MM.1S (cell line): Measurements from ENCODE around the gene CLIC5.

ENCODE experiments used
- DNase-seq: peaks from one replicate; pipeline ENCODE4 v3.0.0-alpha.2; 2015
- H2AFZ ChIP-seq: fragments of 300-600 bp; sonication (generic); 2 replicates; pipeline ENCODE4 v1.6.0; 2016; ENCODE audit warnings: antibody characterized with exemption, low read length
- H3F3A ChIP-seq: fragments of 300-600 bp; sonication (generic); 2 replicates; pipeline ENCODE4 v1.6.1; 2016; ENCODE audit warnings: mild to moderate bottlenecking, antibody characterized with exemption, low read length, moderate library complexity, mixed read lengths; ENCODE audit not compliant: insufficient read depth
- H3K27ac ChIP-seq: fragments of 300-600 bp; sonication (generic); 2 replicates; pipeline ENCODE4 v1.5.1; 2016; ENCODE audit warnings: mild to moderate bottlenecking, low read length
- H3K27me3 ChIP-seq: fragments of 300-600 bp; sonication (generic); replicated peaks from 2 replicates; pipeline ENCODE4 v1.6.0; 2016; ENCODE audit warnings: low read length; ENCODE audit not compliant: insufficient read depth
- H3K36me3 ChIP-seq: fragments of 300-600 bp; sonication (generic); replicated peaks from 2 replicates; pipeline ENCODE4 v1.6.1; 2016; ENCODE audit warnings: mild to moderate bottlenecking, low read length, mixed read lengths; ENCODE audit not compliant: insufficient read depth
- H3K4me1 ChIP-seq: fragments of 300-600 bp; sonication (generic); 2 replicates; pipeline ENCODE4 v1.6.1; 2016; ENCODE audit warnings: low read length, mixed read lengths
- H3K4me2 ChIP-seq: fragments of 300-600 bp; sonication (generic); 2 replicates; pipeline ENCODE4 v1.6.0; 2016; ENCODE audit warnings: low read depth, low read length
- H3K4me3 ChIP-seq: fragments of 300-600 bp; sonication (generic); 2 replicates; pipeline ENCODE4 v1.5.1; 2016; ENCODE audit warnings: low read length, mixed read lengths
- H3K79me2 ChIP-seq: fragments of 300-600 bp; sonication (generic); 2 replicates; pipeline ENCODE4 v1.6.1; 2016; ENCODE audit warnings: mixed run types, low read length, mixed read lengths
- H3K9ac ChIP-seq: fragments of 300-600 bp; sonication (generic); 2 replicates; pipeline ENCODE4 v1.6.1; 2016; ENCODE audit warnings: low read length, mixed read lengths
- H3K9me2 ChIP-seq: fragments of 300-600 bp; sonication (generic); replicated peaks from 2 replicates; pipeline ENCODE4 v1.6.1; 2016; ENCODE audit warnings: mild to moderate bottlenecking, low read length, mixed read lengths; ENCODE audit not compliant: insufficient read depth
- H3K9me3 ChIP-seq: fragments of 300-600 bp; sonication (generic); replicated peaks from 2 replicates; pipeline ENCODE4 v1.6.1; 2016; ENCODE audit warnings: mild to moderate bottlenecking, low read length, mixed read lengths; ENCODE audit not compliant: insufficient read depth
- H4K20me1 ChIP-seq: fragments of 300-600 bp; sonication (generic); 2 replicates; pipeline ENCODE4 v1.6.1; 2016; ENCODE audit warnings: mild to moderate bottlenecking, low read length, moderate library complexity, mixed read lengths; ENCODE audit not compliant: insufficient read depth
- CTCF ChIP-seq: fragments of 300-600 bp; sonication (generic); IDR thresholded peaks from 2 replicates; pipeline ENCODE4 v1.5.1; 2016; ENCODE audit warnings: antibody characterized with exemption, low read length, mixed read lengths
- EZH2 ChIP-seq: fragments of 300-600 bp; sonication (generic); optimal IDR thresholded peaks from 2 replicates; pipeline ENCODE3; 2017; ENCODE audit warnings: low read depth, mild to moderate bottlenecking, antibody characterized with exemption, low read length, mixed read lengths
- EZH2phosphoT487 ChIP-seq: fragments of 300-600 bp; sonication (generic); IDR thresholded peaks from 2 replicates; pipeline ENCODE4 v1.6.1; 2018; ENCODE audit warnings: antibody characterized with exemption, low read length

Gene CLIC5

GRCh38 chr6:45921691-45922281, 93.9 kb downstream of the CLIC5 start:
- Histone ChIP-seq H3K27me3 (no peaks in the 10 kb centered on the region), H4K20me1 (no peaks in the 10 kb centered on the region), H3F3A (no peaks in the 10 kb centered on the region), H3K9me3 (no peaks in the 10 kb centered on the region), H3K4me3 (no peak overlapping the region), H3K4me2 (no peak overlapping the region), H3K79me2 (no peaks in the 10 kb centered on the region), H3K9me2 (no peaks in the 10 kb centered on the region), H3K4me1 (0 out of 2 replicates have a peak, but pooled peaks cover 9% of the 10 kb centered on the region), H2AFZ (no peak overlapping the region), H3K9ac (no peak overlapping the region), H3K36me3 (no peaks in the 10 kb centered on the region), H3K27ac (no peak overlapping the region)
- DNase-seq, result no peak
- TF ChIP-seq EZH2phosphoT487 (no peak), EZH2 (no peak), CTCF (no peak)

GRCh38 chr6:45920819-45921511, 94.7 kb downstream of the CLIC5 start:
- Histone ChIP-seq H3K79me2 (no peaks in the 10 kb centered on the region), H3K27me3 (no peaks in the 10 kb centered on the region), H4K20me1 (no peaks in the 10 kb centered on the region), H3K27ac (no peak overlapping the region), H3F3A (no peaks in the 10 kb centered on the region), H3K4me1 (0 out of 2 replicates have a peak, but pooled peaks cover 9% of the 10 kb centered on the region), H3K4me3 (no peak overlapping the region), H3K36me3 (no peaks in the 10 kb centered on the region), H3K9me2 (no peaks in the 10 kb centered on the region), H2AFZ (no peak overlapping the region), H3K9me3 (no peaks in the 10 kb centered on the region), H3K4me2 (no peak overlapping the region), H3K9ac (no peak overlapping the region)
- no peak for DNase-seq
- TF ChIP-seq EZH2phosphoT487 (no peak), EZH2 (no peak), CTCF (no peak)

GRCh38 chr6:45917439-45917838, 98.2 kb downstream of the CLIC5 start:
- no peak overlapping the region for H3K4me2 ChIP-seq
- no peak for DNase-seq
- no peak for TF ChIP-seq EZH2phosphoT487
- TF ChIP-seq EZH2, result no peak
- no peak for TF ChIP-seq CTCF
- H3K9ac ChIP-seq, result no peak overlapping the region
- no peaks in the 10 kb centered on the region for H3K4me1 ChIP-seq
- no peaks in the 10 kb centered on the region for H4K20me1 ChIP-seq
- no peaks in the 10 kb centered on the region for H3K27me3 ChIP-seq
- no peaks in the 10 kb centered on the region for H3K36me3 ChIP-seq
- no peaks in the 10 kb centered on the region for H3K9me2 ChIP-seq
- H2AFZ ChIP-seq, result no peak overlapping the region
- no peaks in the 10 kb centered on the region for H3K79me2 ChIP-seq
- no peak overlapping the region for H3K4me3 ChIP-seq
- H3K9me3 ChIP-seq, result no peaks in the 10 kb centered on the region
- H3F3A ChIP-seq, result no peaks in the 10 kb centered on the region
- no peak overlapping the region for H3K27ac ChIP-seq
